Neural cell (in vitro differentiated cells): ENCODE results near the gene NIP7. TPM values are rescaled to one million over a fixed set of nuclear protein-coding genes. Genes with fewer than 3 reads are reported as not detected.

Source experiments
- H2AFZ ChIP-seq: fragments of 200-600, 300-800 bp; sonication (generic), shearing (Covaris generic); 2 replicates; pipeline ENCODE4 v1.6.0; 2014; ENCODE audit warnings: low read depth, mild to moderate bottlenecking, antibody characterized with exemption, low read length, moderate library complexity
- H3F3A ChIP-seq: fragments of 200-600 bp; shearing (Covaris generic); 2 replicates; pipeline ENCODE4 v1.6.1; 2016; ENCODE audit warnings: mild to moderate bottlenecking, moderate library complexity, mixed read lengths, antibody characterized with exemption, low read length; ENCODE audit not compliant: insufficient read depth, poor library complexity, severe bottlenecking
- H3K27ac ChIP-seq: fragments of 200-600, 300-800 bp; sonication (generic), shearing (Covaris generic); 2 replicates; pipeline ENCODE4 v1.5.1; 2014; ENCODE audit warnings: mild to moderate bottlenecking, low read length, moderate library complexity
- H3K27me3 ChIP-seq: fragments of 300-800, 200-600 bp; sonication (generic), shearing (Covaris generic); 2 replicates; pipeline ENCODE4 v1.6.0; 2014; ENCODE audit warnings: mild to moderate bottlenecking, low read depth, low read length, moderate library complexity; ENCODE audit not compliant: insufficient read depth
- H3K36me3 ChIP-seq: fragments of 300-800, 200-600 bp; sonication (generic), shearing (Covaris generic); 2 replicates; pipeline ENCODE4 v1.5.1; 2014; ENCODE audit warnings: mild to moderate bottlenecking, antibody characterized with exemption, low read length, moderate library complexity; ENCODE audit not compliant: insufficient read depth
- H3K4me2 ChIP-seq: fragments of 300-800, 200-600 bp; sonication (generic), shearing (Covaris generic); 2 replicates; pipeline ENCODE4 v1.6.0; 2014; ENCODE audit warnings: mild to moderate bottlenecking, low read length
- H3K4me3 ChIP-seq: fragments of 300-800, 200-600 bp; sonication (generic), shearing (Covaris generic); 2 replicates; pipeline ENCODE4 v1.5.1; 2014; ENCODE audit warnings: mild to moderate bottlenecking, low read length, moderate library complexity
- H3K79me2 ChIP-seq: fragments of 200-600 bp; shearing (Covaris generic); replicated peaks from 2 replicates; pipeline ENCODE4 v1.6.0; 2014; ENCODE audit warnings: mild to moderate bottlenecking, low read length, moderate library complexity; ENCODE audit not compliant: insufficient read depth
- H3K9ac ChIP-seq: fragments of 300-800, 200-600 bp; sonication (generic), shearing (Covaris generic); 2 replicates; pipeline ENCODE4 v1.6.1; 2016; ENCODE audit warnings: mild to moderate bottlenecking, low read length, mixed read lengths
- H3K9me2 ChIP-seq: fragments of 200-600 bp; shearing (Covaris generic); 2 replicates; pipeline ENCODE4 v1.6.1; 2016; ENCODE audit warnings: mild to moderate bottlenecking, low read length, mixed read lengths; ENCODE audit not compliant: insufficient read depth
- H3K9me3 ChIP-seq: fragments of 200-600, 300-800 bp; sonication (generic), shearing (Covaris generic); 2 replicates; pipeline ENCODE4 v1.6.1; 2016; ENCODE audit warnings: mild to moderate bottlenecking, mixed run types, low read length, moderate library complexity, mixed read lengths
- H4K20me1 ChIP-seq: fragments of 200-600 bp; shearing (Covaris generic); 2 replicates; pipeline ENCODE4 v1.6.1; 2016; ENCODE audit warnings: mild to moderate bottlenecking, mixed run types; ENCODE audit not compliant: insufficient read depth
- CTCF ChIP-seq: fragments of 450-650 bp; IDR thresholded peaks from 2 replicates; pipeline ENCODE4 v1.5.1; 2014; ENCODE audit warnings: antibody characterized with exemption, mild to moderate bottlenecking, moderate library complexity; ENCODE audit not compliant: poor library complexity, severe bottlenecking
- EP300 ChIP-seq: fragments of 450-650 bp; conservative IDR thresholded peaks from 2 replicates; pipeline ENCODE4 v1.6.1; 2014; ENCODE audit warnings: antibody characterized with exemption, mild to moderate bottlenecking, moderate library complexity; ENCODE audit not compliant: poor library complexity, severe bottlenecking
- EZH2 ChIP-seq: fragments of 200-600, 300-800 bp; shearing (Covaris generic), sonication (generic); IDR thresholded peaks from 2 replicates; pipeline ENCODE4 v1.6.1; 2014; ENCODE audit warnings: antibody characterized with exemption, low read length, borderline replicate concordance, mild to moderate bottlenecking; ENCODE audit not compliant: insufficient read depth, poor library complexity, severe bottlenecking
- MXI1 ChIP-seq: fragments of 450-650 bp; conservative IDR thresholded peaks from 2 replicates; pipeline ENCODE4 v1.6.1; 2014; ENCODE audit warnings: antibody characterized with exemption, mild to moderate bottlenecking; ENCODE audit not compliant: poor library complexity, severe bottlenecking
- POLR2AphosphoS5 ChIP-seq: IDR thresholded peaks from 2 replicates; pipeline ENCODE4 v1.6.1; 2012
- RAD21 ChIP-seq: fragments of 450-650 bp; conservative IDR thresholded peaks from 2 replicates; pipeline ENCODE4 v1.6.1; 2014; ENCODE audit warnings: antibody characterized with exemption, mild to moderate bottlenecking, moderate library complexity
- REST ChIP-seq: IDR thresholded peaks from 2 replicates; pipeline ENCODE4 v1.6.1; 2012; ENCODE audit warnings: borderline replicate concordance
- SMC3 ChIP-seq: fragments of 450-650 bp; conservative IDR thresholded peaks from 2 replicates; pipeline ENCODE4 v1.6.1; 2014; ENCODE audit warnings: antibody characterized with exemption, mild to moderate bottlenecking, moderate library complexity; ENCODE audit not compliant: poor library complexity
- TAF1 ChIP-seq: IDR thresholded peaks from 2 replicates; pipeline ENCODE4 v1.6.1; 2012; ENCODE audit warnings: low read depth
- polyA plus RNA-seq: library from polyadenylated mRNA; depleted of rRNA; stranded (reverse); fragments of >200 nt; gene quantifications from 2 replicates; pipeline ENCODE4 v1.2.3, GENCODE V29; 2014

The NIP7 gene
- polyA plus RNA-seq, 1 donor from 2014 or later: 15.8 TPM

GRCh38 chr16:69328854-69329316 is 10.7 kb upstream of the NIP7 start:
- Histone ChIP-seq H3K79me2 (peaks cover 37% of the 10 kb centered on the region), H2AFZ (no peak overlapping the region), H3K9me3 (no peaks in the 10 kb centered on the region), H3K4me2 (peak overlapping the region; percentile 65), H3F3A (no peaks in the 10 kb centered on the region), H3K27ac (no peak overlapping the region), H3K9ac (peak overlapping the region; percentile 77), H3K36me3 (peaks cover 9% of the 10 kb centered on the region), H3K4me3 (peak overlapping the region; percentile 80), H3K9me2 (no peaks in the 10 kb centered on the region), H4K20me1 (peaks cover 6% of the 10 kb centered on the region), H3K27me3 (no peaks in the 10 kb centered on the region)
- TF ChIP-seq SMC3 (no peak), CTCF (no peak), EP300 (no peak), TAF1 (no peak), RAD21 (no peak), REST (no peak), POLR2AphosphoS5 (no peak), EZH2 (no peak)

GRCh38 chr16:69329369-69330285 is 9.9 kb upstream of the NIP7 start:
- Histone ChIP-seq H3K4me3 (peak overlapping the region; percentile 80), H3K27me3 (no peaks in the 10 kb centered on the region), H3K9me2 (no peaks in the 10 kb centered on the region), H3K9ac (peak overlapping the region; percentile 77), H3F3A (no peaks in the 10 kb centered on the region), H3K27ac (no peak overlapping the region), H4K20me1 (peaks cover 5% of the 10 kb centered on the region), H2AFZ (no peak overlapping the region), H3K79me2 (peaks cover 33% of the 10 kb centered on the region), H3K36me3 (peaks cover 9% of the 10 kb centered on the region), H3K4me2 (peak overlapping the region; percentile 65), H3K9me3 (no peaks in the 10 kb centered on the region)
- TF ChIP-seq REST: no peak
- no peak for TF ChIP-seq TAF1
- no peak for TF ChIP-seq SMC3
- TF ChIP-seq RAD21: no peak
- no peak for TF ChIP-seq MXI1
- TF ChIP-seq EP300: no peak
- TF ChIP-seq POLR2AphosphoS5: peak; percentile 5
- no peak for TF ChIP-seq CTCF
